ENCODE measurements around the gene OGFOD3.

The OGFOD3 gene

GRCh38 chr17:82358465-82359350 is 59.7 kb downstream of the OGFOD3 start, which contains the start of gene TEX19:
TEX19 (plus strand) TSS chr17:82359247; CDS start chr17:82362151, 2,904 bp downstream.
- in situ Hi-C loops (cut with HindIII; ENCODE audit: low sequenced_read_pairs) = no loop called here
- no peak for TF ChIP-seq CTCF (IDR thresholded peaks at IDR 0.05; ENCODE audit: low read depth, low read length, missing control alignments)
- DNase-seq (ENCODE audit: low read depth) = no peak
- no peak within 1 kb of the TSS for H3K4me3 ChIP-seq (ENCODE audit: low read depth, low read length)

DNA sequence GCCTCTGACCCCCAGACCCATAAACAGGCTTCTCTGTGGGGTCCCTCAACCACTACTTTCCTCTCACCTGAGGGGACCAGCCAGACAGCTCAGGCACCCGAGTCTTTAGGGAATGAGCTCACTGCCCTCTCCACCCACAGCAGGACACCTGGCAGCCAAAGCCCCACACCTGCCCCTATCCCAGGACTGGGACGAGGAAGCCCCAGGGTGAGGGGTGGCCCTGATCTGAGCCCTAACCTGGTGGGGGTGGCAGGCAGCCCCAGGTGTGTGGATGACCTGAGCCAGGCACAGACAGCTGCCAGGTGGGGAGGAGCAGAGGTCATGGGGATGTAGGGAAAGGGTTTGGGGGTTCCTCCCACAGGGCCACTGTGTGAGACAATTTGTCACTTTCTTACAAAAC is 61.0 kb downstream of the OGFOD3 start:
- DNase-seq (ENCODE audit: low read depth) = no peak
- H3K4me3 ChIP-seq (ENCODE audit: low read depth, low read length) = no peak overlapping the region
- TF ChIP-seq CTCF (IDR thresholded peaks at IDR 0.05; ENCODE audit: low read depth, low read length, missing control alignments) = no peak
- in situ Hi-C loops (cut with HindIII; ENCODE audit: low sequenced_read_pairs) = no loop called here

- in situ Hi-C loops (cut with HindIII; ENCODE audit: low sequenced_read_pairs) = no loop called here
- no peak overlapping the region for H3K4me3 ChIP-seq (ENCODE audit: low read depth, low read length)
- DNase-seq (ENCODE audit: low read depth) = no peak
- no peak for TF ChIP-seq CTCF (IDR thresholded peaks at IDR 0.05; ENCODE audit: low read depth, low read length, missing control alignments)
These were observed 61.5 kb downstream of the OGFOD3 start for GRCh38 chr17:82356845-82357355.

DNA sequence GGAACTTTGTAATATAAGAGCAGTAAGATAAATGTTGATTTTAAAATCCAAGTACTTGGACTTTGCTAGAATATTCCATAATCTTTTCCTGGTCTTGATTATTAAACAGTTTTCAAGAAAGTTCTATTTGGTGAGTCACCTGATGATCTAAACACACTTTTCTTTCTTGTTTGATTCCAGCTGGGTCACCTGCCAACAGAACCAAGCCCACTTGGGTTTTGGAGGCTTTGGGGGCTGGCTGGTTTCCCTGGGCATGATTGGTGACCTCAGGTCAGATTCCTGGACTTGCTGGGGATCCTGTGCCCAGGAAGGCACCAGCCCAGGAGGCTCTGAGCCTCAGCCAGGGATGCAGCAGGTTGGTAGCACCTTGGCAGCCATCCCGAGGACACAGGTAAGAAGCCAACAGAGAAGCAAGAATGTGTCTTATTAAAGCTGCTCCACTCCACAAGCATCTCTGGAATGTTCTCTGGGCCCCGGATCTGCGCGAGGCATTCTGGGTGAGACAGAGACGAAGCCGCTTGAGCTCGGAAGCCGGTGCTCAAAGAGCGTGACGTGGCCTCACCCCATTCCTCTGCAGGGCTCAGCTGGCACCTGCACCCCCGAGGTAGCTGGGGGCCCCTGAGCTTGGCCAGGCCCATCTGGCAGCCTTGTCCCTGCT is 62.5 kb downstream of the OGFOD3 start:
- DNase-seq (ENCODE audit: low read depth) = no peak

DNA sequence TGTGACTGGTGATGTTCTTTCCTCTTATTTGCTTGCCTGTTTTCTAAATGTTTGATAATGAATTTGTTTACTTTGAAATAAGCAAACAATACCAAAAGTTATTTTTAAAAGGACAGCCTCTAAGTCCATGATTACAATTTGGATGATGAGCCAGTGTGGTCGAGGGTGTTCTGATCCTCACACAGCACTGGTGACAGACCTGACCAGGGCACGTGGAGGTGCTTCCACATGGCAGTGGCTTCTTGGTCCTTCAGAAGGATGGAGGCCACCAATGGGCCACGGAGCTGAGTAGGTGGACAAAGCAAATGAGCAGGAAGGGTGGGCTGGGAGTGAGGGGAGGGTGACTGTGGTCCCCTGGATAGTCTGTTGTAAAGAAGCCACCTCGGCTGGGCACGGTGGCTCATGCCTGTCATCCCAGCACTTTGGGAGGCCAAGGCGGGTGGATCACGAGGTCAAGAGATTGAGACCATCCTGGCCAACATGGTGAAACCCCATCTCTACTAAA is 63.5 kb downstream of the OGFOD3 start:
- DNase-seq (ENCODE audit: low read depth) = no peak
- TF ChIP-seq CTCF (IDR thresholded peaks at IDR 0.05; ENCODE audit: low read depth, low read length, missing control alignments) = no peak
- in situ Hi-C loops (cut with HindIII; ENCODE audit: low sequenced_read_pairs) = no loop called here
- no peak overlapping the region for H3K4me3 ChIP-seq (ENCODE audit: low read depth, low read length)

More for the DNA sequence above, 62.5 kb downstream of the OGFOD3 start:
- in situ Hi-C loops (cut with HindIII; ENCODE audit: low sequenced_read_pairs) = no loop called here
- H3K4me3 ChIP-seq (ENCODE audit: low read depth, low read length) = no peak overlapping the region
- no peak for TF ChIP-seq CTCF (IDR thresholded peaks at IDR 0.05; ENCODE audit: low read depth, low read length, missing control alignments)

DNA sequence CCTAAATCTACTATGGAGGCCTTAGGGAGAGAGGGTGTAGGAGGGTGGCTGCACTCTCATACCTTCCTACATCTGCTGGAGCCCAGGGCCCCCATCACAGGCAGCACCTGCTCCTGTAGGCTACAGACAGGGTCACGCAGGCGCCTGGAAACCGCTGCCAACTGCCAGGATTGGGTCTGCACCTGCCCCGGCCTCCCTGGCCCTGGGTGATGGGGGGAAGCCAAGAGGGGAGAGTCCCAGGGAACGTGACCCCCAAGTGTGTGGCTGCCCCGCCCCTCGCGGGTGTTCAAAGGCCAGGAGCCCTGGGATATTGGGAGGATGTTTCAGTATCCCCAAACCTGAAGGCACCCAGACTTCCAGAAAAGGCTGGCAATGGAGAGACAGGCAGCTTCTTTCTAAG is 64.9 kb downstream of the OGFOD3 start:
- no peak overlapping the region for H3K4me3 ChIP-seq (ENCODE audit: low read depth, low read length)

More for the DNA sequence above, 64.9 kb downstream of the OGFOD3 start:
- no peak for DNase-seq (ENCODE audit: low read depth)
- in situ Hi-C loops (cut with HindIII; ENCODE audit: low sequenced_read_pairs) = no loop called here
- TF ChIP-seq CTCF (IDR thresholded peaks at IDR 0.05; ENCODE audit: low read depth, low read length, missing control alignments) = no peak
